OCI-LY7 (cell line): ENCODE results near the gene SLC1A4.

Experiments used
- CTCF ChIP-seq: fragments of 200-600 bp; sonication (generic); conservative IDR thresholded peaks from 2 replicates; pipeline ENCODE4 v1.5.1; 2014; ENCODE audit warnings: mild to moderate bottlenecking, antibody characterized with exemption, low read length, moderate library complexity, mixed read lengths
- EZH2phosphoT487 ChIP-seq: fragments of 200-600 bp; sonication (generic); IDR thresholded peaks from 2 replicates; pipeline ENCODE4 v1.6.1; 2018; ENCODE audit warnings: low read depth, borderline replicate concordance, mild to moderate bottlenecking, mixed run types, antibody characterized with exemption, low read length, moderate library complexity, mixed read lengths

- TF ChIP-seq CTCF (0 out of 2 replicates have a peak, but pooled peaks have one; percentile 1), EZH2phosphoT487 (no peak)
Observed at GRCh38 chr2:65067806-65068553, 78.8 kb downstream of the SLC1A4 start.
